Mesenchymal stem cell (in vitro differentiated cells and primary cell): ENCODE measurements around the gene HOXA3.
A peak's percentile ranks its signal among the peaks of the same experiment; 100 is the strongest.

Experiments
- DNase-seq: peaks from one replicate; pipeline ENCODE4 v3.0.0-alpha.2; 2013
- H2AFZ ChIP-seq: one replicate; pipeline ENCODE4 v1.6.1; 2013; ENCODE audit warnings: low read depth, mild to moderate bottlenecking, control low read depth, inconsistent platforms, low read length, moderate library complexity
- H2AK5ac ChIP-seq: 2 replicates; pipeline ENCODE4 v1.6.1; 2013; ENCODE audit warnings: low read length, moderate library complexity, mild to moderate bottlenecking, inconsistent platforms; ENCODE audit not compliant: severe bottlenecking
- H2BK120ac ChIP-seq: one replicate; pipeline ENCODE4 v1.6.1; 2013; ENCODE audit warnings: low read depth, mild to moderate bottlenecking, inconsistent platforms, low read length, moderate library complexity
- H2BK12ac ChIP-seq, 2 experiments: one replicate each; pipeline ENCODE4 v1.6.1; 2013; ENCODE audit warnings: inconsistent platforms in 2 of 2, low read length in 2 of 2, mild to moderate bottlenecking in 2 of 2, moderate library complexity in 2 of 2, control low read depth in 1 of 2
- H2BK15ac ChIP-seq: one replicate; pipeline ENCODE4 v1.6.1; 2013; ENCODE audit warnings: mild to moderate bottlenecking, low read depth, inconsistent platforms; ENCODE audit not compliant: poor library complexity, severe bottlenecking
- H2BK5ac ChIP-seq: 2 replicates; pipeline ENCODE4 v1.6.1; 2013; ENCODE audit warnings: low read depth, mild to moderate bottlenecking, low read length, control low read depth, inconsistent platforms; ENCODE audit not compliant: poor library complexity, severe bottlenecking
- H3K14ac ChIP-seq, 2 experiments: one replicate each; pipeline ENCODE4 v1.6.1; 2013; ENCODE audit warnings: inconsistent platforms in 2 of 2, low read length in 2 of 2, control low read depth in 1 of 2, mild to moderate bottlenecking in 1 of 2, moderate library complexity in 1 of 2
- H3K18ac ChIP-seq, 2 experiments: one replicate each; pipeline ENCODE4 v1.6.1; 2013; ENCODE audit warnings: inconsistent platforms in 2 of 2, low read length in 2 of 2, control low read depth in 1 of 2, low read depth in 1 of 2, mild to moderate bottlenecking in 1 of 2
- H3K23ac ChIP-seq, 2 experiments: one replicate each; pipeline ENCODE4 v1.6.1; 2013; ENCODE audit warnings: inconsistent platforms in 2 of 2, low read length in 2 of 2, mild to moderate bottlenecking in 2 of 2, moderate library complexity in 2 of 2, control low read depth in 1 of 2
- H3K27ac ChIP-seq: 2 replicates; pipeline ENCODE4 v1.5.1; 2013; ENCODE audit warnings: mild to moderate bottlenecking, moderate library complexity, low read length, control low read depth, inconsistent platforms; ENCODE audit not compliant: poor library complexity, severe bottlenecking
- H3K27me3 ChIP-seq, 2 experiments: 2 replicates each; pipeline versions ENCODE4 v1.6.1 to v1.7.0; 2013; ENCODE audit warnings: low read length in 2 of 2, mild to moderate bottlenecking in 2 of 2, moderate library complexity in 2 of 2, control low read depth in 1 of 2, inconsistent platforms in 1 of 2; ENCODE audit not compliant: control insufficient read depth in 1 of 2, insufficient read depth in 1 of 2
- H3K36me3 ChIP-seq, 2 experiments: 2 replicates each; pipeline versions ENCODE4 v1.6.1 to v1.7.0; 2013; ENCODE audit warnings: low read length in 2 of 2, control low read depth in 1 of 2, inconsistent platforms in 1 of 2, low read depth in 1 of 2, mild to moderate bottlenecking in 1 of 2; ENCODE audit not compliant: insufficient read depth in 2 of 2, control insufficient read depth in 1 of 2
- H3K4ac ChIP-seq, 2 experiments: one replicate each; pipeline ENCODE4 v1.6.1; 2013; ENCODE audit warnings: inconsistent platforms in 2 of 2, low read length in 2 of 2, mild to moderate bottlenecking in 2 of 2, moderate library complexity in 2 of 2, control low read depth in 1 of 2, low read depth in 1 of 2
- H3K4me1 ChIP-seq: 2 replicates; pipeline ENCODE4 v1.6.1; 2013; ENCODE audit warnings: low read depth, low read length, control low read depth; ENCODE audit not compliant: control insufficient read depth, insufficient read depth
- H3K4me2 ChIP-seq: 2 replicates; pipeline ENCODE4 v1.6.1; 2013; ENCODE audit warnings: low read length, mild to moderate bottlenecking, inconsistent platforms; ENCODE audit not compliant: poor library complexity, severe bottlenecking
- H3K4me3 ChIP-seq, 2 experiments: 2 replicates each; pipeline versions ENCODE4 v1.5.1 to v1.7.0; 2013; ENCODE audit warnings: low read length in 2 of 2, mild to moderate bottlenecking in 2 of 2, control low read depth in 1 of 2, low read depth in 1 of 2; ENCODE audit not compliant: insufficient read depth in 1 of 2
- H3K79me1 ChIP-seq: replicated peaks from 2 replicates; pipeline ENCODE4 v1.6.1; 2013; ENCODE audit warnings: mild to moderate bottlenecking, control low read depth, low read length, inconsistent platforms; ENCODE audit not compliant: poor library complexity, severe bottlenecking
- H3K9ac ChIP-seq: 2 replicates; pipeline ENCODE4 v1.7.0; 2013; ENCODE audit warnings: mild to moderate bottlenecking, low read length, moderate library complexity
- H3K9me3 ChIP-seq: 2 replicates; pipeline ENCODE4 v1.7.0; 2013; ENCODE audit warnings: mild to moderate bottlenecking, low read length; ENCODE audit not compliant: control insufficient read depth
- H4K8ac ChIP-seq: one replicate; pipeline ENCODE4 v1.6.1; 2013; ENCODE audit warnings: inconsistent platforms, mild to moderate bottlenecking, low read length, moderate library complexity
- H4K91ac ChIP-seq: one replicate; pipeline ENCODE4 v1.6.1; 2013; ENCODE audit warnings: mild to moderate bottlenecking, low read length, inconsistent platforms
- WGBS: methylation state at CpG from one replicate; pipeline ENCODE4 v1.1.7; 2013; ENCODE audit warnings: mixed read lengths; 5-methylcytosine and 5-hydroxymethylcytosine counted together

HOXA3 gene

GRCh38 chr7:27124096-27124901 lies 28.1 kb downstream of the HOXA3 start:
- Histone ChIP-seq H3K9ac (peak overlapping the region; percentile 42), H2BK12ac (no peak overlapping the region), H3K14ac (no peak overlapping the region), H3K18ac (no peak overlapping the region), H3K4ac (no peak overlapping the region), H3K27ac (peak overlapping the region; percentile 99), H2BK15ac (no peak overlapping the region), H3K79me1 (no peaks in the 10 kb centered on the region), H2BK120ac (no peak overlapping the region), H3K4me3 (peak overlapping the region in 1 of 2 experiments; percentile 54), H3K9me3 (no peaks in the 10 kb centered on the region), H3K4me1 (peaks cover 17% of the 10 kb centered on the region), H3K23ac (no peak overlapping the region), H3K36me3 (peaks cover 10 to 51% of the 10 kb centered on the region in 2 experiments), H4K91ac (no peak overlapping the region), H2BK5ac (no peak overlapping the region), H4K8ac (no peak overlapping the region), H3K27me3 (no peaks in the 10 kb centered on the region), H2AFZ (no peak overlapping the region), H2AK5ac (peak overlapping the region; percentile 49), H3K4me2 (peak overlapping the region; percentile 86)
- 6% methylated on average over 42 of the region's 43 CpGs for WGBS
- DNase-seq: peak; percentile 76

GRCh38 chr7:27123477-27124053 lies 28.8 kb downstream of the HOXA3 start:
- peak overlapping the region in 1 of 2 experiments; percentile 78 for H3K4me3 ChIP-seq
- peak overlapping the region; percentile 22 for H4K91ac ChIP-seq
- no peak overlapping the region for H2BK15ac ChIP-seq
- H3K4me1 ChIP-seq: peaks cover 15% of the 10 kb centered on the region
- peak overlapping the region; percentile 46 to 67 for H2BK12ac ChIP-seq
- H3K4ac ChIP-seq: no peak overlapping the region
- no peak overlapping the region for H4K8ac ChIP-seq
- no peaks in the 10 kb centered on the region for H3K79me1 ChIP-seq
- DNase-seq: no peak
- 33% methylated on average over 21 of the region's 26 CpGs for WGBS
- H3K36me3 ChIP-seq: peaks cover 10 to 50% of the 10 kb centered on the region in 2 experiments
- no peak overlapping the region for H3K9ac ChIP-seq
- peak overlapping the region; percentile 86 for H3K4me2 ChIP-seq
- H2BK120ac ChIP-seq: no peak overlapping the region
- no peak overlapping the region for H2AFZ ChIP-seq
- H3K18ac ChIP-seq: peak overlapping the region in 1 of 2 experiments; percentile 21
- H2BK5ac ChIP-seq: peak overlapping the region; percentile 98
- H2AK5ac ChIP-seq: peak overlapping the region; percentile 100
- H3K23ac ChIP-seq: peak overlapping the region in 1 of 2 experiments; percentile 46
- peak overlapping the region; percentile 99 for H3K27ac ChIP-seq
- H3K9me3 ChIP-seq: no peaks in the 10 kb centered on the region
- H3K14ac ChIP-seq: no peak overlapping the region
- no peaks in the 10 kb centered on the region for H3K27me3 ChIP-seq

GRCh38 chr7:27123007-27123476 lies 29.3 kb downstream of the HOXA3 start:
- Histone ChIP-seq H3K9ac (peak overlapping the region; percentile 13), H3K23ac (peak overlapping the region in 1 of 2 experiments; percentile 85), H2BK15ac (no peak overlapping the region), H2AK5ac (peak overlapping the region; percentile 100), H3K79me1 (no peaks in the 10 kb centered on the region), H3K4me1 (peaks cover 16% of the 10 kb centered on the region), H3K14ac (no peak overlapping the region), H3K4me2 (peak overlapping the region; percentile 86), H2BK120ac (no peak overlapping the region), H4K8ac (no peak overlapping the region), H3K27ac (peak overlapping the region; percentile 99), H3K36me3 (peaks cover 10 to 53% of the 10 kb centered on the region in 2 experiments), H2AFZ (no peak overlapping the region), H3K4ac (no peak overlapping the region), H2BK5ac (peak overlapping the region; percentile 98), H3K27me3 (no peaks in the 10 kb centered on the region), H2BK12ac (peak overlapping the region in 1 of 2 experiments; percentile 67), H3K18ac (peak overlapping the region in 1 of 2 experiments; percentile 21), H3K9me3 (no peaks in the 10 kb centered on the region), H4K91ac (no peak overlapping the region), H3K4me3 (peak overlapping the region in 1 of 2 experiments; percentile 78)
- peak; percentile 10 for DNase-seq
- 9% methylated on average over 8 of the region's 14 CpGs for WGBS
